Activated CD4-positive, alpha-beta T cell treated with anti-CD3 and anti-CD28 coated beads, Interleukin-2, amount 10 ng/mL, durations not matched to agents 7 days and 5 days (primary cell): Measurements from ENCODE around the gene ZC3H18. TPM values are rescaled to one million over a fixed set of nuclear protein-coding genes. Genes with fewer than 3 reads are reported as not detected.

ENCODE experiments used
- CTCF ChIA-PET: fragments of 350-600 bp; sonication (Branson Sonifier 250); formaldehyde crosslinking; loops from one replicate; lab custom pipeline; 2021; ENCODE audit warnings: antibody characterized with exemption; lab: Charles Lee
- POLR2A ChIA-PET: fragments of 350-600 bp; sonication (Branson Sonifier 250); formaldehyde crosslinking; loops from one replicate; lab custom pipeline; 2021; ENCODE audit warnings: antibody characterized with exemption; lab: Charles Lee
- DNase-seq: peaks from one replicate; pipeline ENCODE4 v3.0.0-alpha.2; 2020
- H3K27ac Mint-ChIP-seq: one replicate; pipeline ENCODE4 v1.8.0; 2021; ENCODE audit warnings: mild to moderate bottlenecking, moderate library complexity, mixed read lengths
- H3K27me3 Mint-ChIP-seq: one replicate; pipeline ENCODE4 v1.8.0; 2021; ENCODE audit warnings: mixed read lengths
- H3K36me3 Mint-ChIP-seq: one replicate; pipeline ENCODE4 v1.8.0; 2021; ENCODE audit warnings: low read depth, mixed read lengths
- H3K4me1 Mint-ChIP-seq: one replicate; pipeline ENCODE4 v1.8.0; 2021; ENCODE audit warnings: mixed read lengths
- H3K4me3 Mint-ChIP-seq: one replicate; pipeline ENCODE4 v1.8.0; 2021; ENCODE audit warnings: mild to moderate bottlenecking, moderate library complexity, mixed read lengths
- H3K9me3 Mint-ChIP-seq: one replicate; pipeline ENCODE4 v1.8.0; 2021; ENCODE audit warnings: mixed read lengths
- total RNA-seq, 2 experiments: library from RNA; stranded (reverse); gene quantifications; one replicate each; pipeline ENCODE4 v1.2.3, GENCODE V29; 2021

Gene ZC3H18
- total RNA-seq, 2 experiments from 2014 or later = 77.1 to 87.0 TPM

DNA sequence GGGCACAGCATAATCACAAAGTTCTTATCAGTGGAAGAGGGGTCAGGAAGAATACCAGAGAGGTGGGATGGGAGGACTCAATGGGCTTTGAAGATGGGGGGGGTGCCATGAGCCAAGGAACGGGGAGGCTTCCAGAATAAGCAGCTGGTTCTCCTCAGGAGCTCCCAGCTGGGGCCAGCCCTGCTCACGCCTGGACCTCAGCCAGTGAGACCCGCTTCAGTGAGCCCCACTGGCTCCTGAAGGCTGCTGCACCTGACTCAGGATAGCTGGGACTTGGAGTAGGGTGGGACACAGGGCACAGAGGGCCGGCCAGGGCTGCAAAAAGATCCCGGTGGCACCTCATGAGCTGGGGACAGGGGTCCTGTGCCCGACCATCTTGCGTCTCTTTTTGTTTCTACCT is 24.4 kb upstream of the ZC3H18 start:
- peaks cover 4% of the 10 kb centered on the region for H3K36me3 Mint-ChIP-seq
- H3K27ac Mint-ChIP-seq = no peak overlapping the region
- POLR2A ChIA-PET = no interaction called here
- DNase-seq = no peak
- H3K4me1 Mint-ChIP-seq = peaks cover 7% of the 10 kb centered on the region
- peaks cover 13% of the 10 kb centered on the region for H3K9me3 Mint-ChIP-seq
- peaks cover 16% of the 10 kb centered on the region for H3K27me3 Mint-ChIP-seq
- CTCF ChIA-PET = no interaction called here
- H3K4me3 Mint-ChIP-seq = no peak overlapping the region

DNA sequence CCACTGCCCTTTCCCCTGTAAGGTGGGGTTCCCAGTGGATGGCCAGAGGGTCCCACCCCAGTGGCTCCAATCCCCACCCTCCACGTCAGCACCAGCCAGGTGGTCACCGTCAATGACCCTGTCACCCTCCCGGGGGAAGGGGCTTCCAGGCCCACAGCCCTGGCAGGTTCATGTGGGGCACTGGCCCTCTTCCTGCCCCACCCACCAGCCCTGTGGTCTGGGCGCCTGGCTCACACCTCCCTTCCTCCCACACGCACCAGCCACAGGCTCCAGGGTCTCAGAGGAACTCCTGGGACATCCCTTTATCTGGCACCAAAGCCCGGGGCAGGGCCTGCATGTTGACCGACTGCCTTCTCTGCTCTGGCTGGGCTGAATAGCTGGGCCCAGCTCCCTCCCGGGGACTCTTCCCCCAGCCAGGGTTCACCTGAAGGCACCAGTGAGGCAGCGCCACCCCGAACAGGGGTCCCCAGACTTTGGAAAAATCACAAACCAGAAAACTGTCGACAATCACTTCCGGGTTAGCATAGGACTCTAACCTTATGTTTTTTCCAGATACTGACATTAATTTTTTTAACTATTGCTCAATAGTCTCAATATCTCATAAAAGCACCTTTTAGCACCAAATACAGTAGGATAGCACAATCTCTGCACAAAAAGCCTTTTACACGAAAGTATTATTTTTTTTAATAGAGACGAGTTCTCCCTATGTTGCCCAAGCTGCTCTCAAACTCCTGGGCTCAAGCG is 21.9 kb upstream of the ZC3H18 start:
- H3K36me3 Mint-ChIP-seq = peaks cover 3% of the 10 kb centered on the region
- peaks cover 5% of the 10 kb centered on the region for H3K9me3 Mint-ChIP-seq
- no peak overlapping the region for H3K4me3 Mint-ChIP-seq
- H3K27me3 Mint-ChIP-seq = peaks cover 16% of the 10 kb centered on the region
- H3K27ac Mint-ChIP-seq = no peak overlapping the region
- no peak for DNase-seq
- ChIA-PET CTCF (interaction anchor here (0.8 to 1.6 kb wide), 3 partner anchors 8 to 10 kb away, joined by 3 to 4 read pairs (median 3); no protein-coding TSS in a partner anchor), POLR2A (no interaction called here)
- H3K4me1 Mint-ChIP-seq = peaks cover 9% of the 10 kb centered on the region

DNA sequence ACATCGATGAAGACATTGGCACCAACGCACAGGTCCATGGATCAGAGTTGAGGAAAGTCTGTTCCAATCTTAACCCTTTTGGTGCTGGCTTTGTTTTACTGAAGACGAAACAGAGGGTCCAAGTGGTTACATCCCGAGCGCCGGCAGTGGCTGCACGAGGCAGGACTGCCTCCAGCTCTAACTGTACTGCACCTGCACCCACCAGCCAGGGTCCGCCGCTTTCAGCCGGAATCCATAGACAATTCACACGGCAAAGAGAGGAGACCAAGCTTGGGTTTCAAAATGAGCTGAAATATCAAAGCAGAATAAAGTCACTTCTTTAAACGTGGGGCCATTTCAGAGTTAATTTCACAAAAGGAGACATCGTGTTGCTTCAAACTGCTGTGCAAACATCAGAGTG is 21.2 kb upstream of the ZC3H18 start:
- Mint-ChIP-seq H3K27me3 (peaks cover 16% of the 10 kb centered on the region), H3K4me3 (no peak overlapping the region), H3K36me3 (no peaks in the 10 kb centered on the region), H3K4me1 (peaks cover 9% of the 10 kb centered on the region), H3K9me3 (no peaks in the 10 kb centered on the region), H3K27ac (no peak overlapping the region)
- ChIA-PET POLR2A (no interaction called here), CTCF (interaction anchor here (0.6 to 1.6 kb wide), 4 partner anchors 8 to 35 kb away, joined by 3 to 4 read pairs (median 3); no protein-coding TSS in a partner anchor)
- no peak for DNase-seq

DNA sequence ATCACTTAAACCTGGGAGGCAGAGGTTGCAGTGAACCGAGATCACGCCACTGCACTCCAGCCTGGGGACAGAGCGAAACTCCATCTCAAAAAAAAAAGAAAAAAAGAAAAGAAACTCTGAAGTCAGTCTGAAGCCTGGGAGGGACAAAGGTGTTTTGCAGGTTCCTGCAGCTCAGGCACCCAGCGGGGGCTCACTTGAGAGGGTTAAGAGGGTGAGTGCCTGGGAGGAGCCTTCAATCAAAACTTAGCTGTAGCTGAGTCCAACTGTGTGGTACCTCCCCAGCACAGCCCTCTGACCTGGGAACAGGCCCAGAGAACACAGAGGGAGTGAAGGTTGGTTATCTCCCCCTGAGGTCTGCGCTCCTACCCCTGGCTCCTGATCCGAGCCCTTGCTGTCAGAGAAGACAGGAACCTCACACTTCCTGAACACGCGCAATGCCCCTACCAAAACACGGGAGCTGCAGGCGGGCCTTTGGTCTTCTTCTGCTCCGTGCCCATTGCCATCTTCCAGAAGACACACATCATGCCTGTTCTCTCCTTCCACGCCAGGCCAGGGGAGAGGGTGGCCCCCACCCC is 20.4 kb upstream of the ZC3H18 start:
- POLR2A ChIA-PET = no interaction called here
- DNase-seq = no peak
- H3K27ac Mint-ChIP-seq = no peak overlapping the region
- H3K4me1 Mint-ChIP-seq = peaks cover 9% of the 10 kb centered on the region
- CTCF ChIA-PET = interaction anchor here (0.6 to 1.6 kb wide), 6 partner anchors 9 to 59 kb away, joined by 3 to 4 read pairs (median 4); no protein-coding TSS in a partner anchor
- H3K4me3 Mint-ChIP-seq = no peak overlapping the region
- H3K9me3 Mint-ChIP-seq = no peaks in the 10 kb centered on the region
- no peaks in the 10 kb centered on the region for H3K36me3 Mint-ChIP-seq
- peaks cover 16% of the 10 kb centered on the region for H3K27me3 Mint-ChIP-seq

DNA sequence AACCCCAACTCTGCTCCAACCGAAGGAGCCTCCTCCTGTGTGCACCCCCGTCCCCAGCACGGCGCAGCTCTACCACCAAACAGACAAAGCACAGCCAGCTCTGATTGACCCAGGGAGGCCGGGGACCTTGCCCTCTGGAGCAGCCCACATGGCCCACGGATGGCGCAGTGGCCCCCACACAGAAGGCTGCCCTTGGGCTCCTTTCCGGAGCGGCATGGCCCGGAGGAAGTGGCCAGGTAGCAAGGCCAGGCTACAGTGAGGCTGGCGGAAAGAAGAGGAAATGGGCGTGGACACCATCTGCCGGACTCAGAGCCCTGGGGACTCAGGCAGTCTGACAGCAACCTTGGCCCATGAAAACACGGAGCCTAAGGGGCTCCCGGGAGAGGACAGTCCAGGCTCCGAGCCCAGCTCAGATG is 19.9 kb upstream of the ZC3H18 start:
- Mint-ChIP-seq H3K4me1 (peaks cover 9% of the 10 kb centered on the region), H3K27me3 (peaks cover 16% of the 10 kb centered on the region), H3K36me3 (no peaks in the 10 kb centered on the region), H3K4me3 (no peak overlapping the region), H3K27ac (no peak overlapping the region), H3K9me3 (no peaks in the 10 kb centered on the region)
- ChIA-PET POLR2A (no interaction called here), CTCF (interaction anchor here (0.6 to 1.3 kb wide), 4 partner anchors 9 to 59 kb away, joined by 3 to 4 read pairs (median 4); no protein-coding TSS in a partner anchor)
- DNase-seq = no peak

DNA sequence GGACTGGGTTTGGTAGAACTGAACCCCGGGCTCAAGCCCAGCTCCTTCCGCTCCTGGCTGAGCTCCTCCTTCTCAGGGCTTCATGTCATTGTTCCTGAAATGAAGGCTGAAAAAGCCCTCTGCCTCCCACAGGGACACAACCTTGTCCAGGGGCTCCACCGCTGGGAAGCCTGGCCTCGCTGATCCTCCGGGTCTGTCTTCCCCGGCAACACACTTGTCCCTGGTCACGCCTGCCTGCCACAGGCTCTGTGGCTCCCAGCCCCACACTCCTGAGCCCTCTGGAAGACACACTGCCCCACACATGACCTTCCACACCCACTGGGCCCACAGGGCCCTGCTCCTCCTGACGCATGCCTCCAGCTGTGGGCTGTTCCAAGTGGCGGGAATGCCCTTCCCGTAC is 18.0 kb upstream of the ZC3H18 start:
- POLR2A ChIA-PET = no interaction called here
- Mint-ChIP-seq H3K36me3 (no peaks in the 10 kb centered on the region), H3K27me3 (peaks cover 10% of the 10 kb centered on the region), H3K9me3 (peaks cover 3% of the 10 kb centered on the region), H3K27ac (no peak overlapping the region), H3K4me3 (no peak overlapping the region), H3K4me1 (peaks cover 9% of the 10 kb centered on the region)
- CTCF ChIA-PET = interaction anchor here (1.1 kb wide), 1 partner anchor 11 kb away, joined by 3 read pairs; no protein-coding TSS in a partner anchor
- no peak for DNase-seq

DNA sequence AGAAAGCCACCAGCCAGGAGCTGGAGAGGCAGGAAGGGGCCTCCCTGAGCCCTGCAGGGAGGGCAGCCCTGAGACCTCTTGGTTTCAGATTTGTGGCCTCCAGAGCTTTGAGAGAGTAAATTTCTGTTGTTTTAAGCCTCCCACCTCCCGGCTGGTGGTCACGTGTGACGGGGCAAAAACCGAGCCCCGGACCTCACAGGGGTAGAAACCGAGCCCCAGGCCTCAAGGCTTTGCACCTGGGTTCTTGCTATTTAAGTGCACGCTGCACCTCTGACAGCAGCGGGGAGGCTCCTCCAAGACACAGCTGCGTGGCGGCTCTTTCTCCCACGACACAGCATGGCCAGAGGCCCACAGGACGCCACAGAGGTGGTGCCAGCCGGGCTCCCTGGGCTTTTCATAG is 17.4 kb upstream of the ZC3H18 start:
- H3K36me3 Mint-ChIP-seq = no peaks in the 10 kb centered on the region
- CTCF ChIA-PET = interaction anchor here (0.7 to 1.7 kb wide), 2 partner anchors 16 to 101 kb away, joined by 3 to 4 read pairs; no protein-coding TSS in a partner anchor
- POLR2A ChIA-PET = no interaction called here

DNA sequence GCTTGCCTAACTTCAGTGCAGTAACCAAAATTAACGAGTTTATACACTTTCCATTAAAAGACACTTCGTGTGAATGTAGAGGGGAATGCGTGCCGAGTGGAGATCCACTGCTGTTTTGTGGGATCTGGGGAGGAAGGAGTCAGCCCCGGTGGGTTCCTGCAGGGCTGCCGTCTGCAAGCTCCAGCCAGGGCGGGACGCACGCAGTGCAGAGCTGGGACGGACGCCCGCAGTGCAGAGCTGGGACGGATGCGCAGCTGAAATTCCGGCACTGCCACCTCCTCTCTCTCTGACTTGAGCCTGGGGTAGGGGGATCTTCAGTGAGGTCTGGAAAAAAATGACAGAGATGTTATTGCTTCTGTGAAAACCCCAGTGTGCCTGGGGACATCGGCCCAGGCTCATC is 16.5 kb upstream of the ZC3H18 start:
- Mint-ChIP-seq H3K36me3 (no peaks in the 10 kb centered on the region), H3K4me1 (peaks cover 6% of the 10 kb centered on the region), H3K4me3 (no peak overlapping the region), H3K27ac (no peak overlapping the region), H3K27me3 (peaks cover 10% of the 10 kb centered on the region), H3K9me3 (peaks cover 6% of the 10 kb centered on the region)
- ChIA-PET CTCF (interaction anchor here (0.7 to 1.7 kb wide), 3 partner anchors 15 to 102 kb away, joined by 3 to 4 read pairs (median 3); partner anchors contain the start of gene ZC3H18), POLR2A (no interaction called here)
- DNase-seq = no peak

More for the DNA sequence above, 17.4 kb upstream of the ZC3H18 start:
- Mint-ChIP-seq H3K9me3 (peaks cover 6% of the 10 kb centered on the region), H3K27me3 (peaks cover 10% of the 10 kb centered on the region), H3K4me3 (no peak overlapping the region), H3K27ac (no peak overlapping the region), H3K4me1 (peaks cover 9% of the 10 kb centered on the region)
- DNase-seq = no peak

DNA sequence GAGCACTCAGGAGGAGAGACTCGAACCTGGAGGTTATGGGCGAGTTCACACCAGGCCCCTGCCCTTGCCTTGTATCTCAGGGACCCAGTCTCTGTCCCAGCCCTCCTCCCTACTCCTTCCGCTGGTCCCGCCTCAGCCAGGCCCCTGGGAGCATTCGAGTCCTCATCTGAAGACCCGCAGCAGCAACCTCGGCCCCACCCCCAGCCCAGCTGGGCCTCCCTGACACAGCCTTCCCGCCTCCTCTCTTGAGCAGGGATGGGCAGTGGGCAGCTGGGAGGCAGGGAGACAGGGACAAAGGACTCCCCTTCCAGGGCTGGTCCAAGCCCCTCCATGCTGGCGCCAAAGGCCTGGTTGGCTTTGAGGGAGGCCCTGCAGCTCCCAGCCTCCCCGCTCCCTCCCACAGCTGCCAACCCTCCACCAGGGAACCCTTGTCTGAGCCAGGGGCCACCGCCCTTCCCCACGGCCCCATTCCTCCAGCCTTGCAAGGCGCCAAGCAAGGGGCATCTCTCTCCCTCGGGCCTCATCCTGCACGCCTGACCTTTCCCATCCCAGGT is 15.4 kb upstream of the ZC3H18 start:
- no peak for DNase-seq
- POLR2A ChIA-PET = no interaction called here
- Mint-ChIP-seq H3K4me1 (peaks cover 6% of the 10 kb centered on the region), H3K27ac (no peak overlapping the region), H3K4me3 (no peak overlapping the region), H3K27me3 (peaks cover 3% of the 10 kb centered on the region), H3K36me3 (no peaks in the 10 kb centered on the region), H3K9me3 (peaks cover 6% of the 10 kb centered on the region)
- CTCF ChIA-PET = interaction anchor here (0.6 to 1.7 kb wide), 2 partner anchors 14 to 78 kb away, joined by 4 read pairs; no protein-coding TSS in a partner anchor

DNA sequence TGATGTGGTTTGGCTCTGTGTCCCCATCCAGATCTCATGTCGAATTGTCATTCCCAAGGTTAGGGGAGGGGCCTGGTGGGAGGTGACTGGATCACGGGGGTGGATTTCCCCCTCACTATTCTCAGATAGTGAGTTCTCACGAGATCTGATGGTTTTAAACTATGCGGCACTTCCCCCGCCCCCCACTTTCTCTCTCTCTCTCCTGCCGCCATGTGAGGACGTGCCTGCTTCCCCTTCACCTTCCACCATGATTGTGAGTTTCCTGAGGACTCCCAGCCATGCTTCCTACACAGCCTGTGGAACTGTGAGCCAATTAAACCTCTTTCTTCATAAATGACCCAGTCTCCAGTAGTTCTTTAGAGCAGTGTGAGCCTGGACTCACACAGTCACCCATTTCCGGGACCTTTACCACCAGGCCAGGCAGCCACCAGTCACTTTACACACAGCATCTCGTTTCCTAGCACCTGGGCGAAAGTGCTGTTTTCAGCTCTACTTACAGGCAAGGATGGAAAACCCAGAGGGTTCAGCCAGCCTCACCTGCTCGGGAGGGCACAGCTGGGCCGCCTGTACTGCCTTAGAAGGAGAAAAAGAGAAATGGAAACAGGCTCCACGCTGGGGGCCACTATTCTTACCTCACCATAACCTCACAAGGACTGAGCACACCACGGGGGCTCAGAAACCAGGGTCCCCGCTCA is 13.8 kb upstream of the ZC3H18 start:
- Mint-ChIP-seq H3K36me3 (no peaks in the 10 kb centered on the region), H3K4me3 (no peak overlapping the region), H3K4me1 (peaks cover 2% of the 10 kb centered on the region), H3K27ac (no peak overlapping the region), H3K9me3 (peaks cover 6% of the 10 kb centered on the region), H3K27me3 (no peaks in the 10 kb centered on the region)
- ChIA-PET POLR2A (no interaction called here), CTCF (no interaction called here)
- no peak for DNase-seq

DNA sequence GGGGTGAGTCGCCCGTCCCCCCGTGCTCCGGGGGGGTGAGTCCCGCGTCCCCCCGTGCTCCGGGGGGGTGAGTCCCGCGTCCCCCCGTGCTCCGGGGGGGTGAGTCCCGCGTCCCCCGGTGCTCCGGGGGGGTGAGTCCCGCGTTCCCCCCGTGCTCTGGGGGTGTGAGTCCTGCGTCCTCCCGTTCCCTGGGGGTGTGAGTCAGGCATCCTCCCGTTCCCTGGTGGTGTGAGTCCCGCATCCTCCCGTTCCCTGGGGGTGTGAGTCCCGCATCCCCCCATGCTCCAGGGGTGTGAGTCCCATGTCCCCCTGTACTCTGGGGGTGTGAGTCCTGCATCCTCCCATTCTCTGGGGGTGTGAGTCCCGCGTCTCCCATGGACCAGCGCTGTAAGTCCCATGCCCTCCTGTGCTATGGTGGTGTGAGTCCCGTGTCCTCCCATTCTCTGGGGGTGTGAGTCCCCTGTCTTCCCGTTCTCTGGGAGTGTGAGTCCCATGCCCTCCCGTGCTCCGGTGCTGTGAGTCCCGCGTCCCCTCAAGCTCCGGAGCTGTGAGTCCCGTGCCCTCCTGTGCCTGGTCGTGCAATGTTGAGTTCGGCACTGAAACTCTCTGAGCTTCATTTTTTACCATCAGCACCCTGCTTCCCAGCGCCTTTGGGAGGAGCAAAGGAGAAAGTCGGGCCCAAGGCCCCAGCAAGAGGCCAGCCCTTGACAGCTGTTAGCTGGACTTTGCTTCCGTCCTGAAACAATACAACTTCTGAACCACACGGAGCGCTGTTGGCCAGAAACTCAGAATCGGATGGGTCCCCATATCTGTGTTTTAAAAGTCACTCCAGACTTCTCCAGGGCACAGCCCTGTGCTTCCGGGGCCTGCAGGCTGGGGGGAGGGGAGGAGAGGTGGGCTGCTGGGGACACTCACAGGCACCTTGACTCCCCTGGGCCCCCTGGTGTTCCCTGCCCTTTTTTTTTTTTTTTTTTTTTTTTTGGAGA is 11.5 kb upstream of the ZC3H18 start:
- H3K27ac Mint-ChIP-seq = peak overlapping the region; percentile 68
- H3K4me1 Mint-ChIP-seq = peaks cover 3% of the 10 kb centered on the region
- H3K9me3 Mint-ChIP-seq = peaks cover 6% of the 10 kb centered on the region
- no peaks in the 10 kb centered on the region for H3K27me3 Mint-ChIP-seq
- ChIA-PET CTCF (interaction anchor here (0.9 to 1.2 kb wide), 2 partner anchors 9 to 10 kb away, joined by 3 read pairs; no protein-coding TSS in a partner anchor), POLR2A (no interaction called here)
- H3K4me3 Mint-ChIP-seq = no peak overlapping the region
- no peaks in the 10 kb centered on the region for H3K36me3 Mint-ChIP-seq
- DNase-seq = no peak
